HG03354 (cell line): ENCODE measurements around the gene PLCB2.
A peak's percentile ranks its signal among the peaks of the same experiment; 100 is the strongest.

Experiments
- ATAC-seq: cut with Tn5 transposase; IDR thresholded peaks from one replicate; pipeline ENCODE4 v1.9.1; 2021; ENCODE audit warnings: mild to moderate bottlenecking; ENCODE audit not compliant: unreplicated experiment, poor library complexity, severe bottlenecking

Gene PLCB2

DNA sequence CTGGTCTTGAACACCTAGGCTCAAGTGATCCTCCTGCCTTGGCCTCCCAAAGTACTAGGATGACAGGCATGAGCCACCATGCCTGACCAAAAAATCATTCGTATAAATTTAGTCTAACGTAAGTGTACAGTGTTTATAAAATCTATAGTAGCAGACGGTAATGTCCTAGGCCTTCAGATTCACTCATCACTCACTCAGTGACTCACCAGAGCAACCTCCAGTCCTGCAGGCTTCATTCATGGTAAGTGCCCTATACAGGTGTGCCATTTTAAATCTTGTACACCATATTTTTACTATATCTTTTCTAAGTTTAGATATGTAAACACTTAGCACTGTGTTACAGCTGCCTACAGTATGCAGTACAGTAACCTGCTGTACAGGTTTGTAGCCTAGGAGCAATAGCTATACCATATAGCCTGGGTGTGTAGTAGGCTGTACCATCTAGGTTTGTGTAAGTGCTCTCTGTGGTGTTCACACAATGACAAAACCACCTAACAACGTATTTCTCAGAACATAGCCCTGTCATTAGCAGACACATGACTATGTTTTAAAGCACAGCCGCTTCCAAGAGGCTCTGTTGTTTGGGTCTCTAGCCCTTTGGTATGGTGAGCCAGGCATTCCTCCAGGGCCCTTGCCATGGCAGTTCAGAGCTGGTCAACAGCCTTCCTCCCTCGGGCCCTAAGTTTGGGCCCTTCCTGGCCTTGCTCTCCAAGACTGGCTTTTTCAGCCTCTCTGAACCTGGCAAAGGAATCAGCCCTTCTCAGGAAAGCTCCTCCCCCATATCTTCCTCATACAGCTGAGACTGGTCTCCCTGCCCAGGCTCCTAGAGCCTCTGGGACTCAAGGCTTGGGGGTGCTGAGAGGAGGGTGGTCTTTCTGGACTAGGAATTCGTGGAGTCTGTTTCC lies 34.9 kb upstream of the PLCB2 start:
- ATAC-seq, result no peak

DNA sequence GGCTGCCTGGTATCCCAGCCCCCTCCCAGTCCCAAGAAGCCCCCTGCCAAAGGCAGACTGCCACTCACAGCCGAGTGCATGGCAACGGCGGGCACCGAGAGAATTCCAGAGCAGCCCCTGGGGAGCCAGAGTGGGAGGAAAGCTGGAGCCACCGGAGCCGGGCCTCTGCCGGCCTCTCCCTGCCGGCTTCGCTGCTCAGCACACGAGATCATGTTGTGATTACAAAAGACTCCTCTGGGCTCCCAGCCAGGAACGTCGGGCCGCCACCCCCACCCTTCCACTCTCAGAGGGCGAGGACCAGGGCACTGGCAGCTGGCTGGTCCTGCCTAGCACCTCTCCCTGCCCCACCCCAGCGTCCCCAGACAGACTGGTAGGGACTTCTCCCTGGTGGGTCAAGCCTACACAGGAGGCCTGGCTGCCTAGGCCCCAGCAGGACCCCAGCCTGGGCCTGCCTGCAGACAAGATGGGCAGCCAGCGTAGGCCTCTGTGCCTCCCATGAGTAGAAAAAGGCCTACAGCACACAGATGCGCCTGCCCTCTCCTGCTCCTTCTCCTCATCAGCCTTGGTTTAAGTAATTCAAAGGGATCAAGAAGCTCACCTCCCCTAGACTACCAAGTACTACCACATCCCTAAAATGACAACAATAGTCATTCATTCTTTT lies 33.1 kb upstream of the PLCB2 start, which contains the start of gene CCDC9B:
Gene CCDC9B (minus strand): TSS at position 200 of the 661 bp plus-strand sequence. CDS start 120 bp downstream, at position 80.
- ATAC-seq, result no peak

DNA sequence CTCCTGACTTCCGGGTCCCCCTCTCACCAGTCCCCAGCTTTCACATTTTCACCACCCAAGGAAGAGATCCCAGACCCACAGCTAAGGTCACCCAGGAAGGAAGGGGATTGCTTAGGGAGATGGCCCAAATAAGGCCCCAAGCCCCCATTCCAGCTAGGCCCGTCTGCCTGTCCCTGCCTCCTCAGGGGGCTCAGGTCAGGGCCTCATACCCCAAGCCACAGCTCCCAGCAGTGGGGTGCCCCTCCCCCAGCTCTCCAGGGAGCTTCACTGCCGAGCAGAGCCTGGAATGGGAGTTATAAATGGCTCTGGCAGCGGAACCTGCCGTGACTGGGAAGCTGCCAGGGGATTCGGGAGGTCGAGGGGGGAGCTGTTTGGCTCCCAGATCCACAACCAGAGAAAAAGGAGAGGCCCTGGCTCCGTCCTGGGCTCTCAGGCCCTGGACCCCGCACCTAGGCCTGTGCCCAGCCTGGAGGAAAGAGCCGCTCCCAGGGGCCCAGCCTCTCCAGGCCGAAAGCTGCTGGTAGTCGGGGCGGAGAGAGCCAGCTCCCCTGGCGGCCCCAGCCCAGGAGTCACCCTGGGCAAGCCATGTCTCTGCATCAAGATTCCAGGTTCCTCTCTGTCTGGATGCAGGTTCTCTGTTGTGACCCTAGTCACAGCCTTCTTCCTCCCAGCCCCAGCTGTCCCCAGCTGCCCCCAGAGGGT lies 32.5 kb upstream of the PLCB2 start:
- no peak for ATAC-seq

DNA sequence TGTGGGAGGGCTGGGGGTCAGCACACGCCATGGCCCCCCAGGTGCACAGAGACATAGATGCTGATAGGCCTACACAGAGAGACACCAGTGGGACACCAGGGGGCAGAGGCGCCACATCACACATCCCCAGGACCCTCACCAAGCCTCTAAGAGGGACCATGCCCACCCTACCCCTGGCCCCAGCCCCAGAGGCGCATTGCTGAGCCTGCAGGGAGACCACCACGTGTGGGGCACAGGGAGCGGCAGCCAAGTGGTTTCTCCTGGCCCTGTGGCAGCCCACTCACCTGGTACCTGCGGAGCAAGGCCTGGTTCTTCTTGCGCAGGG lies 31.8 kb upstream of the PLCB2 start:
- ATAC-seq, result no peak

DNA sequence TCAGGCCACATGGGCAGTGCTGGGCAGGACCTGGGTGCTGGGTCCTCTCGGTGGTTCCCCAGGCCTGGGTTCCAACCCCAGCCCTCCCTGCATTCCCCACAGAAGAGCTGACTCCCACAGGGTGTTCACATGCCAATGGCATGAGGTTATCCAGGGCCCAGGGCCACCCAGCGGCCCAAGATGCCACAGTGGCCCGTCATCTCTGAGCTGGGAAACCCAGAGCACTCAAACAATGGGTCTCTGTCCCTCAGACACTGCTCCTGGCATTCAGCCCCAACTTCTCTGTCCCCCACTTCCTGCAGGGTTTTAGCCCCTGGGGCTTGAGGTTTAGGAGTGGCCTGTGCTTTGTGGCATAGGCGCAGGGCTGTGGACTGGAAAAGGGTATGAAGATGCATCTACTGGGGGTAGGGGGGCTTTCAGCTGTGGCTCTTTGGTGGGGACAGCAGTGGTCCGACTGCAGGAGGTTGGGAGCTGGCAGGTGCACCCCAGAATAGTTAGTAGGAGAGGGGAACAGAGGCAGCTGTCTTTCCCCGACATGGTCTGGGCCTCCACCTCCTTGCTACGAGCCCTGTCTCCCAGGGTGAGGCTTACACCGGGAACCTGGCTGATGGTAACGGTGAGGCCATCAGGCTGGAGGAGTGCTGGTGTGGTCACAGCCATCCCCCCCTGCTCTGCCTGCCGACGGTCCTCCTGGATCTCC lies 31.3 kb upstream of the PLCB2 start:
- ATAC-seq, result no peak

DNA sequence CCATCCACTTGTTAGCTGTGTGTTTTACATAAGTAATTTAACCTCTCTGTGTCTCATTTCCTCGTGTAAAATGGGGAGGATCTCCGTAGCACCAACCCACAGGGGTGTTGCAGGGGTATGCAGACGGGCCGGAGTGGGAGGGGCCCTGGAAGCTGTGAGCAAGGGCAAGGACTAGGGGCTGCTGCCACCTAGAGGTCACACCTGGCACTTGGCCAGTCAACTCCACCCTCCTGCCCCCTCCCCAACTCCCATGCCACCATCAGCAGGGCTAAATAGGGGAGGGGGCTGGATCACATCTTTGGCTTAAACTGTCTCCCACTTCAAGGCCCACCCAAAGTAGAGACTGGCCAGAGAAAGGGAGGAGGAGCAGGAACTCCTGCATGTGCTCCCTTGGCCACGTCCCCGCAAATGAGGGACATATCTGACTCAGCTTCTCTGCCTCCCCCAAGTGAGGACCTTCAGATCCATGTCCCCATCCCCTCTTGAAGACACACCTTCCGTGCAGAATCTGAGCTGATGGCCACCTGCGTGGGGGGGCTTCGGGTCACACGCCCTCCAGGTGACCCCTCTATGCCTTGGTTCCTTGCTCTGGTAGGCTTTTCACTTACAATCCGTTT lies 30.4 kb upstream of the PLCB2 start:
- ATAC-seq, result peak; percentile 61

DNA sequence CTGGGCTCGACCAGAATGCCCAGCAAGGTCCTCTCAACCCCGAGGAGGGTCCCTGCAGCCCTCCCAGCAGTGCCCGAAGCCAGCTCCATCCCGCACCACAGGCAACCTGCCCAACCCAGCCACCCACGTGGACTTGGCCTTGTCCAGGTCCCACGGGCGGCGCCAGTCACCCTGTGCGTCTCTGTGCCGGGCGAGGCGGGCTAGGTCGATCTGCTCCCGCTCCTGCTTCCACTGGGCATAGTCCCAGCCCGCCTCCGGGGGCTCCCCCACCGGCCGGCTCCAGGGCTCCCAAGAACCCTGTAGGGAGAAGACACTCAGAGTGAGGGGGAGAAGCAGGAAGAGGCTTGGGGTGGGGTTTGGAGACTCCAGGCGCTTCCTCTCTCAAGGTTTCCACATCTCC lies 29.9 kb upstream of the PLCB2 start:
- ATAC-seq, result no peak

DNA sequence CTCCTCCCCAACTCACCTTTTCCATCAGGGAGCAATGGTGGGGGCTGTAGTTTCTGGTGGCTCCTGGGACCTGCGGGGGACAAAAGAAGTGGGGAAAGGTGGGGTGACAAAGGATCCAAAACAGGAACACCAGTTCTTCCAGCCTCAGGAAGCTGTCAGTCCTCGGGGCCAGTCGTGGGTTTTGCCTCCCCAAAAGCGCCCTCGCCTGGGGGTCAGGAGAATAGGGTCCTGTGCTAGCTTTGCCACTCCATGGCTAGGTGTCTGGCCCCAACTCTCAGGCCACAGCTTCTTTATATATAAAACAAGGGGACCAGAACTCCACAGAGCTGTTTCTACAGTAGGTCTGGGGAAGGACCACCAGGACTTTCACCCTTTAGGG lies 29.0 kb upstream of the PLCB2 start:
- ATAC-seq, result no peak

DNA sequence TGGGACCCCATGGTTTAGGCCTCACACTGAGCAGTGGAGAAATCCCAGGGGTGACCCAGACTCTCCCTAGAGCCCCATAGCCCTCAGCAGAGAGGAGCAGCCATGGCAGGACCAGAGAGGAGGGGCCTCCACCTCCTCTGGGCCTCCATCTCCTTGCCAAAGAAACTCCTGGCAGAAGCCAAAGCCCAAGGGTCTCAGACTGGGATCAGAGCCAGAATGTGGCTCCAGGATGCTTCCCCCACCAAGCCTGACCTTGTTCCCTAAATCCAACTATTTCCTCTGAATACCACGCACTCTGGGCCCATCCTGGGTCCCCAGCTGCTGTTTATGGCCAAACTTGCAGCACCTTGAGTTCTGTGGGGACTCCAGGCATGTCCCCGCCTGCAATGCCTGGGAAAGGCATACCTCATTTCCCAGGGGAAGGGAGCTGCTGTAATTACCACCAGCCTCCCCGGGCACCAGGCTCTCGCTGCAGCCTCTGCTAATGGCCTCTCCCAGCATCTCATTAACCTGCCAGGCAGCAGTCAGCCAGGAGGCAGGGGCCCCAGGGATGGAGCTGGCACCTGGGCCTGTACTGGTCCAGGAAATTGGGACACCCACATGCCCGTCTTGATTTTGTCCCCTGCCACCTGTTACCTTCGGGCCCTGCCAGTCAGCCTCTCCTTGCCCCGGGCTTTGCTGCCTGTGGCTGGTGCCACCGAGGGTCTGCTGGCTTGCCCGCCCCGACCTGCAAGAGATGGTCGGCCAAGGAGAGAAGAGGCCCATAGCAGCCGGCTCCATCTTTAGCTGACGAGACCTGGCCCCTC lies 28.4 kb upstream of the PLCB2 start:
- no peak for ATAC-seq

DNA sequence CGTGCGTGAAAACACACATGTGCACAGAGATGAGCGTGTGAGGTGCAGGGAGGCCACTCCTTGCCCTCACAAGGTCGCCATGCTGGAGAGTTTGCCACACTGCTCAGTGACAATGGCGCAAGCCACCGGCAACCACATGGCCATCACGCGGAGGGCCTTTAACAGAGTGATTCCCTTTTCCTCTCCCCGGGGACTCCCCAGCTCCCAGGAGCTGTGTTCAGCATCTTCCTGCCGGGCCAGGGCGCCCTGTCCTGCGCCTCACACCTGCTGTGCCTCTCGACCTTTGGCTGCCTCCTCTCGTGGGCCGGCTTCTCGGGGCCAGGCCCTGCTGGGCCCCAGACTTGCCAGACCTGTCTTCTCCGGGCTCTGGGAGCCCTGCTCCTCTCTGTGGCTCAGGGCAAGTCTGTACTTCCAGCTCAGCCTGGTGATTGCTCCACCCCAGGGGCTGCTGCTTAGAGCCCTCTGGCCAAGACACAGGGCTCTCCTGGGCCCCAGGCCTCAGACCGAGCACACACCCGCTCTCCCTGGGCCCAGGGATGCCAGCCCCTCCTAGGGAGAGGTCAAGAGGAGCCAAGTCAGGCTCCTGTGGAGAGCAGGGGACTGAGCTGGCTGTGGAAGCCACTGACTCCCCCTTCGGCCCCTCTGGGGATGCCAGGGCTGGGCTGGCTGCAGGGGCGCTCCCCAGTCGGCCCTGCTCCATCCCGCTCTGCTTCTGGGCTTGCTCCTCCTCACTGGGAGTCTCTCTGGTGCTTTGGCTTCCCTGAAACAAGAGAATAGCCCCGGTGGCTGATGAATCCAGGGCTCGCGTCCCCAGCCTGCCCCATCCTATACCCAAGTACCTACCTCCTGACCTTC lies 27.4 kb upstream of the PLCB2 start:
- no peak for ATAC-seq

DNA sequence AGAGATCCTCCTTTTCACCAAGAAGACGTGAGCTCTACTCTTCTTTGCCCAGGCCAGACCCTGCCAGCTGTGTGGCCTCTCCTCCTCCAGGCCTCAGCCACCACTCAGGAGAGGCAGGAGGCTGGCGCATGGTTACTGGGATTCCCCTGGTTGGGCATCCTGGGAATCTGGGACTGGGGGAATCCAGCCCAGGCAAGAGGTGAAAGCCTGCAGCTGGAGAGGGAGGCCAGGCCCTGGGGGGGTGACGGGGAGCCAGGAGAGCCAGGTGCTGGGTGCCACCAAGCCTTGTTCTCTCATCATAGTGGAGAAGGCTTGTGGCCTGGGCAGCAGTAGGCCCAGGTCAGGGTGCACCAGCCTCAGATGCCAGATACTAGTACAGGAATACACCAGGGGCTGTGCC lies 26.8 kb upstream of the PLCB2 start:
- ATAC-seq, result no peak

DNA sequence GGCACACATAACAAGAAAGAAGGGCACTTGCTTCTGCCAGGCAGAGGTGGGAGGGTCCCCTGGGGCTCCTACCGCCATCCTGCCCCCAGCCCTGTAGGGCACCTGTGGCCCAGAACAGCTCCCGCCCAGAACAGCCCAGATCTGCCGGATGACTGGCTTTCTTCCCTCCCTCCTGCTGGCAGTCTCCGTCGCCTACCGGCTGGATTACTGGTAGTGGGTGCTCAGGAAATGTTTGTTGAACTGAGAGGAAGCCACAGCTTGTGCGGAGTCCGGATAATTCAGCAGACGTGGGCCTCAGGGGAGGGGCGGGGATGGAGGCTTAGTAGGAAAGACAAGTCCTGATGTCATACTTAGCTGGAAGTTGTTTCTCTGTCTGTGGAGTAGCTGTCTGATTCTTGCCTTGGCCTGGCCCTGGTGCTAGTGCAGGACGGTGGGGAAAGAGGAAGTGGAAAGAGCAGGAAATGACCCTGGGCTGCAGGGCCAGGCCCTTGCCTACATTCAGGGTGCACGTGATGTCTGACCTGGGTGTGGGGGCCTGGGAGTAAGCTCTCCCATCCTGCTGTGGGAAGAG lies 26.3 kb upstream of the PLCB2 start:
- no peak for ATAC-seq

DNA sequence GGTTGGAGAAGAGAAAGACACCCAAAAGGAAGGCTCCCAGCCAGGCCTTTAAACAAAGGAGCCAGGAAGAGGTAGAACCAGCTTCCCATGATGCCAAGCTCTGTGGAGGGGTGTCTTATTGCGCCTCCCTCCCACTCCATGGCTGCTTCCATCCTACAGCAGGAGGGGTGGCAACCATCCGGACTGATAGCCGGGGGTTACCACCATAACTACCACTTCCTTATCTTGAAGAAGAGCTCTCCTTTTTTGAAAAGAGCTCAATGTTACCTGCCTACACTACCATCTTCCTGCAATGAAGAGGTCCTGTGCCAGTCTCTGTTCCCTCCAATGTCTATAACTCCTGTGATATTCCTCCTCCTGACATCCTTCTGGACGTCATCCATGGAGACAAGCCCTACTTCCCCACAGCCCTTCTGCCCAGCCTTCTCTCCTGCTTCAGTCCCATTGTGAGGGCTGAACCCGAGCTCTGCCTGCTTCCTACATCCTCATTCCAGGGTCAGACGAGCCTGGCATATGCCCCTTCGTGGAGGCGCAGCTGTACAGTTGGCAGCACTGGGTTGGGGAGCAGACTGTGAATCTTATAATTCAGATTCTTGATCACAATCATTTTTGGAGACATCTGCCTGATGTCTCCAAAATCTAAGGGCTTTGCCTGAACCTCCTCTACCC lies 24.5 kb upstream of the PLCB2 start:
- no peak for ATAC-seq

DNA sequence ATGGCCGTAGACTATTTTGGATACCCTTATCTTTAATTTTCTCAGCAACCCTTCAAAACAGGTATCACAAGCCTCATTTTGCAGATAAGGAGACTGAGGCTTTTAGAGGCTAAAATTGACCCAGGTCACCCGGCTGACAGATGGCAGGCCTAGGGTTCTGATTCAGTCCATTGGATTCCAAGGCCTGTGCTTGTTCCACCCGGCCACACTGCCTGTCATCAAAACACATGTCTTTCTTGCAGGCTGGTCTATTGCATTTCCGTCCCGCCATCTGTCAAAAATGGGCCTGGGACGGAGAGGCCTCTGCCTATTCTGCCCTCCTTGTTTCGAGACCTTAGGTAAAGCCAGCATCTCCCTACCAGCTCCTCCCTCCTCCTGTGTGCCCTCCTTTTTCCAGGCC lies 23.9 kb upstream of the PLCB2 start:
- ATAC-seq, result no peak

DNA sequence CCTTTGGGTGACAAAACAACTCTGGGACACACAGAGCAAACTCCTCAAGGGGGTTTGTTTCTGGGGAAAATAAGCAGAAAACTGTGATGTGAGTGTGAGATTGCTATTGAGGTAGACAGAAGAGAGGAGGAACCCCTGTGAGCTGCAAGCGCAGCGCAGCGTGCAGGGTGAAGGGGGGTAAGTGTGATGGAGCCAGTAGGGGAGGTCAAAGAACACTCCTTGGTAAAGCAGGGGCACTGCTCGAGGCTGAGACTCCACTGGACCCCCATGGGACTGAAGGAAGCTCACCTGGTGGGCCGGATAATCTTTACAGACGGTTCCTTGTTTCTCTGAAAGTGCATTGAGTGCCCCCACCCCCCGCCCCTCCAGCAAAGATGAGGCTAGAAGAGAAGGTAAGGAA lies 23.3 kb upstream of the PLCB2 start:
- ATAC-seq, result no peak

DNA sequence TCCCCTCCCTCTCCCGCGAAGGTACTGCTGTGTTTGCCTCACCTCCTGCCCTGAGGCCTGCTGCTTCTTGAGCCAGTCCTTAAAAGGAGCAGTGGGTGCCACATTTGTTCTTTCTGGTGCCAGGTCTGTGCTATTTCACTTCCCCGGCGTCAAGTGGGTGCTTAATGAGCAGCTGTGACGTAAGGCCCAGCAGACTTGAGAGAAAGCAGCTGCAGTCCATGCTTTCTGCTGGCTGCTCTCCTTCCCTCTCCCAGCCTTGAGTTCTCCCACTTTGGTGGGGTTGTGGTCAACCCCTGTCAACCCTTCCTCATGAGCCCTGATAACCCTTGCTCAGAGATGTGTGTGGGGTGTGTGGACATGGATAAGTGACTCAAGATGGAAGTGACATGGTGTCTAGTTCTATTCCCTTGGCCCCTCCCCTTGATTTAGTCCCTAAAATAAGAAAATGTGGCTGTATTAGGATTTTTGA lies 22.7 kb upstream of the PLCB2 start:
- no peak for ATAC-seq

DNA sequence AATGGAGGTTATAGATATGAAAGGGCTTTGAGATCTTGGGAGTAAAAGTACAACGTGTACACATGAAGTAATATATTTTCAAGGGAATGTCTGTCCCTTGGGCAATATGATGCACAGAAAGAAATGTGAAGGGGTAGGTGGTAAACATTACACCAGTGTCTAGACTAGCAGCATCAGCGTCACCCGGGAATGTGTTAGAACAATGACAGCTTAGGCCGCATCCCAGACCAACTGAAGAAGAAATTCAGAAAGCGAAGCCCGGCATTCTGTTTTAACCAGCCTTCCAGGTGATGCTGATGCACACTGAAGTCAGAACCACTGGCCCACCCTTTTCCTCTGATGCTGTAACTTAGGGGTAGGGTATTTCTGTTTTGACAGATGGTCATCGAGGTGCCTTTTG lies 22.1 kb upstream of the PLCB2 start:
- ATAC-seq, result no peak
